ENCODE results near the gene SH3GL2.

The SH3GL2 gene

GRCh38 chr9:17609312-17610005, 30.6 kb downstream of the SH3GL2 start:
- DNase-seq (ENCODE audit: extremely low read depth in 1 of 2, low read depth in 1 of 2): no peak

DNA sequence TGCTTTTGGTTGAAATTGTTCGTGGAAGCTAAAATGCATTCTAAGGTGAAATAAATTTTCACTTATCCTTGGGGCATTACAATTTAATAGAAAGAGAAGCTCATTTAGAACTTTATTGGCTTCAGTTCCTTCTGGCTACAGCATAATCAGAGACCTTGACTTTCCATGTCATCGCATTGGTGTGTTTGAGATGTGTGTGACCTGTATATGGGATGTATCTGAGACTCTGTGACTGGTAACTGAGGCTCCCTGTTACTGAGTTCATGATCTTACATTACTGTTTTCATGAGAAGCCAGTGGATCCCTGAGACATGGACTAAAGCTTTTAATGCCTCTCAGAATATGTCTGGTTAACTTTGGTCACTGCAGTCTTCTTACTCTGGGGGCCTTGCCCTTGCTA, 32.5 kb downstream of the SH3GL2 start:
- DNase-seq (ENCODE audit: extremely low read depth in 1 of 2, low read depth in 1 of 2): no peak

DNA sequence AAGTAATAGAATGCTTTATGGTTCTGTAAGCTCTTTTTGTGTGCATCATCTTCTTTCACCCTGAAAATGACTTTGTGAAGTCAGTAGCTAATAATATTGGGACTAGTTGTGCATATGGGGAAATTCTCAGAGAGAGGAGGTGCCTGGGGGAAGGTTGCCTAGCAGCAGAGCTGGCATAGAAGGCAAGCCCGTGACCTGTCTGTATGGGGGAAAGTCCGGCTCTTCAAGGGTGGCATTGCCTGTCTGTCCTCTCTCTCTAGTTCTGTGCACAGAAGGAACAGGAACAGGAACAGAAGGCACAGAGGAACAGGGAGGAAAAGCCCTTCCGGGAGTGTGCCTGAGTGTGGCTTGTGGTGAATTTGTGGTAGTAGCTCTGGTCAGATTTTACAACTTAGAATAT, 33.1 kb downstream of the SH3GL2 start:
- no peak for DNase-seq (ENCODE audit: extremely low read depth in 1 of 2, low read depth in 1 of 2)

GRCh38 chr9:17613758-17614157, 34.9 kb downstream of the SH3GL2 start:
- DNase-seq (ENCODE audit: extremely low read depth in 1 of 2, low read depth in 1 of 2): no peak

DNA sequence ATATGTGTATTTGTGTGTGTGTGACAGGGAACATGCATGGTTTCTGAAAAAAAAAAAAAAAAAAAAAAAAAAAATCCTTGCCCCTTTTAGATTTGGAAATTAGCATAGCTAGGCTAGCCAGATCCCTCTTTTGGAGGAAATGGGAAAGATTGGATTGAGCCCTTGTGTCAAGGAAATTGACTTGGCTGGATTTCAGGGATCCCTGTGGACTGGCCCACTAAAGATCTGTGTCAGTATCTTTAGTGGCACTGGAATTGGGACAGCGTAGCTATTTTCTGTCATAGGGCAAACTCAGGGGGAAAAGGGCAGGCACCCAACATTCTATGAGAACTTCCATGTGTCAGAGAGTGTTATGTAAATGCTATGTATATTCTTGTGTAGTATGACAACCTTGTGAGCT, 35.4 kb downstream of the SH3GL2 start:
- DNase-seq (ENCODE audit: extremely low read depth in 1 of 2, low read depth in 1 of 2): no peak

GRCh38 chr9:17614903-17615302, 36.0 kb downstream of the SH3GL2 start:
- no peak for DNase-seq (ENCODE audit: extremely low read depth in 1 of 2, low read depth in 1 of 2)

- DNase-seq (ENCODE audit: extremely low read depth in 1 of 2, low read depth in 1 of 2): no peak
Measured at GRCh38 chr9:17622141-17622540, 43.3 kb downstream of the SH3GL2 start.

DNA sequence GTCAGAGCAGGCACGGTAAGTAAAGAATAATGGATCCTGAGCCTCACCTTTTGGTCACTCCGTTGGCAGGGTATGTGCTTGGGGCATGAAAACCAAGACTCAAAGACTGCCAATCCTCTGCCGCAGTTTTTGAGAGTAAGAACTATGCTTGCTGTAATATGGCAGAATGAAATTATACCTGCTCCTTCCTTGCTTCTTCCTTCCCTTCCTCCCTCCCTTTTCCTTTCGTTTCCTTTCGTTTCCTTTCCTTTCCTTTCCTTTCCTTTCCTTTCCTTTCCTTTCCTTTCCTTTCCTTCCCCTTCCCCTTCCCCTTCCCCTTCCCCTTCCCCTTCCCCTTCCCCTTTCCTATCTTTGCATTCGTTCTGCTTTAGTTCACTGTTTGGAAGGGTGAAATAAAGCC, 43.9 kb downstream of the SH3GL2 start:
- DNase-seq (ENCODE audit: extremely low read depth in 1 of 2, low read depth in 1 of 2): no peak

GRCh38 chr9:17623965-17624364, 45.1 kb downstream of the SH3GL2 start:
- DNase-seq (ENCODE audit: extremely low read depth in 1 of 2, low read depth in 1 of 2): no peak

DNA sequence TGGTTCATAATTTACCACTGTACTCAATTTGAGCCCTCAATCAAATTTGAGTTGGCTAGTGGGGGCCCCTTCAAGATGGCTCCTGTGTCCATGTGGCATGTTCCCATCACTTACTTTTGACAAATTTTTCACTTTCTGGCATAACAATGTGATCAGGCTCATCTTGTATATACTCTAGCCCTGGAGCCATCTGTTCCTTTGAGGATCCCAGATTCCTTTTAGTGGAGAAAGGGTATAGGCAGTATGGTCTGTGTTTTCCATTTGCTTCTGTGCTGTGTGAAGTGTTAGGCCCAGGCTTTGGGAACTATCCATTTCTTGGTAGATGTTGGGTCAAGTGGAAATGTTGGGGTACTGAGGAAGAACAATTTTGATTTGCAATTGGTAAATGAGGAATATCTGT, 45.7 kb downstream of the SH3GL2 start:
- DNase-seq (ENCODE audit: extremely low read depth in 1 of 2, low read depth in 1 of 2): no peak

- DNase-seq (ENCODE audit: extremely low read depth in 1 of 2, low read depth in 1 of 2): no peak
Measured at GRCh38 chr9:17625644-17626388, 47.0 kb downstream of the SH3GL2 start.

- no peak for DNase-seq (ENCODE audit: extremely low read depth in 1 of 2, low read depth in 1 of 2)
Measured at GRCh38 chr9:17627641-17628040, 48.8 kb downstream of the SH3GL2 start.

DNA sequence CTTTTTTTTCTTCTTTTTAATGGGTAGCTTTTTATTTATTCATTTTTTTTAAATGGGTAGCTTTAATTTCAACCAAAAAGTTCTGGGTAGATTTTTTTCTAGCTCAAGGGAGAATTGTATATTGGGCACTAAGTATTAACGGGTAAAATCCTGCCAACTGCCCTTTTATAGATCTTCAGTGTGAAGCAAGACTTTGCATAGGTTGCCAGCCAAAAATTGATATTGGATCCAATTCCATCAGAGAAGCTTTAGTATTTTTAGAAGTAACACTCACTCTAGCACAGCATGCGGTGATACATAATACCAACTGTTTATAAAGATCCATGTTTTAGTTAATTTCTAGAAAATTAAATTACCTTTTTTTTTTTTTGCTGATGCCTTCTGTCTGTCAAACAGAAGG, 49.8 kb downstream of the SH3GL2 start:
- no peak for DNase-seq (ENCODE audit: extremely low read depth in 1 of 2, low read depth in 1 of 2)

- DNase-seq (ENCODE audit: extremely low read depth in 1 of 2, low read depth in 1 of 2): no peak
Measured at GRCh38 chr9:17630531-17630949, 51.7 kb downstream of the SH3GL2 start.

- DNase-seq (ENCODE audit: extremely low read depth in 1 of 2, low read depth in 1 of 2): no peak
Measured at GRCh38 chr9:17631396-17631795, 52.5 kb downstream of the SH3GL2 start.

GRCh38 chr9:17632994-17633393, 54.1 kb downstream of the SH3GL2 start:
- DNase-seq (ENCODE audit: extremely low read depth in 1 of 2, low read depth in 1 of 2): no peak

DNA sequence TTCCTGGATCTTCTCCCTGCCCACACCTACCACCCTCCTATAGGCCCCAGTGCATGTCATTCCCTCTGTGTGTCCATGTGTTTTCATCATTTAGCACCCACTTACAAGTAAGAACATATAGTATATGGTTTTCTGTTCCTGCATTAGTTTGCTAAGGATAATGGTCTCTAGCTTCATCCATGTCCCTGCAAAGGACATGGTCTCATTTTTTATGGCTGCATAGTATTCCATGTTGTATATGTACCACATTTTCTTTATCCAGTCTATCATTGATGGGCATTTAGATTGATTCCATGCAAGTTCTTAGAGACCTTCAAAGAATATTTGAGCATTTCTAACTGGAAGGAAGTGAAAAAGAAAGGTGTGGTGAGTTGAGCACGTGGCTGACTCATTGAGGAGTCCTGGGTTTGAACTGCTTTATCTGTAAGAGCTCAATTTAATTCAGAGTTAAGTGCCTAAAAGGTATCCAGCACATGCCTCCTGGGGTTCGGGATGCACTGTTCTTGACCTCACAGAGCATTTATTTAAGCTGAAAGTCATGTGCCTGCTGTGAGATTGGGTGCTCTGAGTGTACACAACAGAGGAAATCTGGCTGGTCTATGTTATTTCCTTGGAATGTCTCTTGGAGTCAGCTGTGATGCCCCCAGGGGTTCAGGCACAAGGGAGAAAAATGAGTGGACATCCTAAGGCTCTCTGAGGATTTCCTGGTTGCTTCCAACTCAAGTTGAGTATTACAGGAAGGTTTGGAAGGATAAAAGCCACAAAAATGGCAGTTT, 56.4 kb downstream of the SH3GL2 start:
- DNase-seq (ENCODE audit: extremely low read depth in 1 of 2, low read depth in 1 of 2): no peak

GRCh38 chr9:17636349-17636748, 57.5 kb downstream of the SH3GL2 start:
- no peak for DNase-seq (ENCODE audit: extremely low read depth in 1 of 2, low read depth in 1 of 2)

DNA sequence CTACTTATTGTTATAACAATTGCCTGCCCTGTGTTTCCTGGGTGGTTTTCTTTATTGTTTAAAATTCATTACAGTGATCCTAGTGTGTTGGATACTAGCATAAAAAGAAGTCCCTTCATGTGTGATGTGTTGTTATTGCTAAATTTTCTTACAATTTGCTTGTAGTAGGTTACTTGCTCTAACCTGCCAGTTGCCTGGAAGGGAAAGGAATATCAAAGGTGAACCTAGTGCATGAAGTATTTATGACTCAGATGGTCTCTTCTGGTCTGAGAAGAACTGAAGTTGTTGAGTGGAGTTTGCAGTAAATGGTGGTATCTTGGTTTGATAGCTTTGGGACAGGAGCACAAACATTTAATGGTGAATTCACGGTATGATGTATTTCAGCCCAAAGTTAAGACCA, 58.0 kb downstream of the SH3GL2 start:
- DNase-seq (ENCODE audit: extremely low read depth in 1 of 2, low read depth in 1 of 2): no peak

DNA sequence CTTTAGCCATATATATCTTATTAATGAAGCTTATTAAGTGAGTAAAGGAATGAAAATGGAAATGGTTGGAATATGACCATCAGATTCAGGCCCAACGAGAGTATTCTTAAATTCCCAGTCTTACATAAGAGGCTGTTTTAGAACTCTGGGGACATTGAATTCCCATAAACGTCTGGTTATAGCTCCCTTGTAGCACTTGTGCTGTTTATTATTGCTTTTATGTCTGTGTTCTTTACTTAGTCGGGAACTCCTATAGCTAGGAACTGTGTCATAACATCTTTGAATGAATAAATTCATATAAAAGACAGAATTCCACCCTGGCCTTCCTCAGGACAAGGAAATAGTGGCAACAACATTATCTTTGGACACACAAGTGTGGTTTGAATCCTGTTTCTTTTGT, 58.4 kb downstream of the SH3GL2 start:
- no peak for DNase-seq (ENCODE audit: extremely low read depth in 1 of 2, low read depth in 1 of 2)

DNA sequence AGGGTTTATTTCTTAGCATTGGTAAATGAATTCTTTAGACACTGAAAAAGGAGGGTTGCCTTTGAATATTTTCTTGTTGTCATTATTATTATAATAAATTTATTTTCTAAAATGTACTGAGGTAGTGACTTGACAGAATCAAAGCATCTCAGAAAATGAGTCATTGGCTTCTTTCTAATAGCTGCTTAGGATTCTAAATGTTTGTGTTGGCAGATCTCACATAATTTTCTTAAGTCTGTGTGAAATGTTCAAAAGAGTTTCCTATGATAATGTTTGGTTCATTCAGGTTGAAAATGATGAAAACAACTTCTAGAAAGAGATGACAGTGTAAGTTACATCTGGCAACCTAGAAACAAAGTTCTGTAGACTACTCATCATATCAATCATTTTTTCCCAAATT, 69.7 kb downstream of the SH3GL2 start:
- no peak for DNase-seq (ENCODE audit: extremely low read depth in 1 of 2, low read depth in 1 of 2)

DNA sequence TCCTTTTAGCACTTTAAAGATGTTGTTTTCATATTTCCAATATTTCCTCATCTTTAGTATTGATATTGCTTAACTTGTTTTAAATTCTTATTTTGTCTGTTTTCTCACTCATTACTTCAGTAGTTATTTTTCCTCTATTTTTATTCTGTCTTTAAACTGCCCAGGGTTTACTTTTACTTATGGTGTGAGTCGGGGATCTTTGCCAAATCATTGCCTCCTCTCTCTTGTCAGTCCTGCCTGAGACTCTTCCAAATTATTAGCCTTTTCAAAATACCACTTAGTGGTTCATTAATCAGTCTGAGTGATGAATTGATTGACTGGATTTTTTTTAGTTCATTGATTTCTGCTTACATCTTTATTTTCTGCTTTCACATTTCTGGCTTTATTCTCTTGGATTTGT, 72.9 kb downstream of the SH3GL2 start:
- DNase-seq (ENCODE audit: extremely low read depth in 1 of 2, low read depth in 1 of 2): no peak

Measured in activated CD8-positive, alpha-beta memory T cell treated with anti-CD3 and anti-CD28 coated beads for 1 hour (primary cell).